Gastrocnemius medialis (tissue), 4 donors: ENCODE results near the gene DISC1.

Source experiments
- POLR2A ChIP-seq, 2 donors: fragments of 450-650 bp; IDR thresholded peaks; one replicate each; pipeline ENCODE4 v1.6.1; 2017; ENCODE audit warnings: antibody characterized with exemption in 2 of 2, mild to moderate bottlenecking in 2 of 2, moderate library complexity in 2 of 2
- TF ChIP-seq, protein P1 (sequence below), 5 experiments: fragments of 450-650 bp in 3 of 5; fragments of 200-600 bp in 2 of 5; sonication (generic) in 2 of 5; IDR thresholded peaks in 4 of 5; conservative IDR thresholded peaks in 1 of 5; 1 replicate in 4 of 5; 2 replicates in 1 of 5; pipeline ENCODE4 v1.5.1; 2016 to 2019; ENCODE audit warnings: antibody characterized with exemption in 5 of 5, mild to moderate bottlenecking in 3 of 5, moderate library complexity in 3 of 5

DNA sequence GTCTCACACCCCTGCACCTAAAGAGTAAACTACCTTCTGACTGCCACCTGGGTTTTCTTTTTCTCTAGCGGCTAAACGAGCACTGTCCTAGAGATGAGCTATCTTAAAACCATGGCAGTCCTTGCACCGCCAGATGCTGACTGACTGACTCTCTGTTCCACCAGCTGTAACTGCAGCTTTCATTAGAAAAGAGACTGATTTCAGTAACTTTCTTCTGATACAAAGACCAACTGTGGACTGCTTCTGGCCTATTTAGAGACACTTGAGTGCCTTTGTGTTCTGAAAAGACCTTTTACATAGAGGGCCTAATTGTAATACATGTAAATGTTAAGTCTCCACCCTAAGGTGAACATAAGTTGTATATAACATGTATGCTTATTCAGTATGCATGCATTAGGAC lies 152.5 kb downstream of the DISC1 start:
- TF ChIP-seq POLR2A (IDR thresholded peaks at IDR 0.05) = no peak
- TF ChIP-seq, protein P1, sequence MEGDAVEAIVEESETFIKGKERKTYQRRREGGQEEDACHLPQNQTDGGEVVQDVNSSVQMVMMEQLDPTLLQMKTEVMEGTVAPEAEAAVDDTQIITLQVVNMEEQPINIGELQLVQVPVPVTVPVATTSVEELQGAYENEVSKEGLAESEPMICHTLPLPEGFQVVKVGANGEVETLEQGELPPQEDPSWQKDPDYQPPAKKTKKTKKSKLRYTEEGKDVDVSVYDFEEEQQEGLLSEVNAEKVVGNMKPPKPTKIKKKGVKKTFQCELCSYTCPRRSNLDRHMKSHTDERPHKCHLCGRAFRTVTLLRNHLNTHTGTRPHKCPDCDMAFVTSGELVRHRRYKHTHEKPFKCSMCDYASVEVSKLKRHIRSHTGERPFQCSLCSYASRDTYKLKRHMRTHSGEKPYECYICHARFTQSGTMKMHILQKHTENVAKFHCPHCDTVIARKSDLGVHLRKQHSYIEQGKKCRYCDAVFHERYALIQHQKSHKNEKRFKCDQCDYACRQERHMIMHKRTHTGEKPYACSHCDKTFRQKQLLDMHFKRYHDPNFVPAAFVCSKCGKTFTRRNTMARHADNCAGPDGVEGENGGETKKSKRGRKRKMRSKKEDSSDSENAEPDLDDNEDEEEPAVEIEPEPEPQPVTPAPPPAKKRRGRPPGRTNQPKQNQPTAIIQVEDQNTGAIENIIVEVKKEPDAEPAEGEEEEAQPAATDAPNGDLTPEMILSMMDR (IDR thresholded peaks at IDR 0.05 in 4 of 5, conservative IDR thresholded peaks at IDR 0.05 in 1 of 5) = no peak
